Activated CD8-positive, alpha-beta memory T cell treated with anti-CD3 and anti-CD28 coated beads for 24 hours (primary cell): ENCODE data around the gene SH2D3C.
A peak's percentile ranks its signal among the peaks of the same experiment; 100 is the strongest.
"Not testable (repeated sequence)": the region's sequence is repeated elsewhere in the genome, so short reads cannot be mapped to it uniquely, and the experiment has no call there.

ENCODE experiments used
- DNase-seq: peaks from one replicate; pipeline ENCODE4 v3.0.0-alpha.2; 2020

Gene SH2D3C

GRCh38 chr9:127783111-127784008 lies 4.9 kb upstream of the SH2D3C start:
- peak; percentile 87 for DNase-seq

GRCh38 chr9:127781806-127782205 lies 3.3 kb upstream of the SH2D3C start:
- DNase-seq = no peak

GRCh38 chr9:127780909-127781308 lies 2.4 kb upstream of the SH2D3C start:
- not testable (repeated sequence) for DNase-seq

- peak; percentile 68 for DNase-seq
These were observed 1.8 kb upstream of the SH2D3C start for GRCh38 chr9:127780126-127780885.

GRCh38 chr9:127779136-127779981 lies 893 bp upstream of the SH2D3C start:
- DNase-seq = no peak

GRCh38 chr9:127777368-127777980 lies 992 bp downstream of the SH2D3C start:
- DNase-seq = peak; percentile 71

- peak; percentile 78 for DNase-seq
These were observed 1.6 kb downstream of the SH2D3C start for GRCh38 chr9:127776924-127777289.

- DNase-seq = peak; percentile 85
These were observed 2.1 kb downstream of the SH2D3C start for GRCh38 chr9:127776195-127776923.

GRCh38 chr9:127773981-127774380 lies 4.5 kb downstream of the SH2D3C start:
- no peak for DNase-seq

- DNase-seq = no peak
These were observed 5.2 kb downstream of the SH2D3C start for GRCh38 chr9:127773272-127773671.

GRCh38 chr9:127772603-127773002 lies 5.9 kb downstream of the SH2D3C start:
- DNase-seq = no peak

- DNase-seq = no peak
These were observed 6.8 kb downstream of the SH2D3C start for GRCh38 chr9:127771570-127772189.

- peak; percentile 99 for DNase-seq
These were observed 7.4 kb downstream of the SH2D3C start for GRCh38 chr9:127770905-127771569.

- DNase-seq = no peak
These were observed 7.9 kb downstream of the SH2D3C start for GRCh38 chr9:127770583-127770904.

- peak; percentile 64 for DNase-seq
These were observed 8.4 kb downstream of the SH2D3C start for GRCh38 chr9:127769929-127770582.

- no peak for DNase-seq
These were observed 9.4 kb downstream of the SH2D3C start for GRCh38 chr9:127769101-127769500.

- no peak for DNase-seq
These were observed 9.8 kb downstream of the SH2D3C start for GRCh38 chr9:127768698-127769097.

GRCh38 chr9:127767909-127768331 lies 10.5 kb downstream of the SH2D3C start:
- no peak for DNase-seq

GRCh38 chr9:127767410-127767809 lies 11.1 kb downstream of the SH2D3C start:
- peak; percentile 63 for DNase-seq

GRCh38 chr9:127765418-127765817 lies 13.0 kb downstream of the SH2D3C start:
- no peak for DNase-seq
